Peyer's patch (tissue), 4 donors: Measurements from ENCODE around the gene HAND1. TPM values are rescaled to one million over a fixed set of nuclear protein-coding genes. Genes with fewer than 3 reads are reported as not detected.

Experiments used
- DNase-seq, 3 donors: peaks; one replicate each; pipeline ENCODE4 v3.0.0-alpha.2; 2017 to 2019
- H3K27ac ChIP-seq, 4 donors: fragments of 200-600 bp; sonication (generic); one replicate each; pipeline ENCODE4 v1.5.1; 2016 to 2019
- H3K27me3 ChIP-seq, 2 donors: fragments of 200-600 bp; sonication (generic); one replicate each; pipeline ENCODE4 v1.5.1; 2019
- H3K36me3 ChIP-seq, 3 donors: fragments of 200-600 bp; sonication (generic); one replicate each; pipeline ENCODE4 v1.5.1; 2016 to 2019
- H3K4me1 ChIP-seq, 4 donors: fragments of 200-600 bp; sonication (generic); one replicate each; pipeline ENCODE4 v1.5.1; 2016 to 2019
- H3K4me3 ChIP-seq, 4 donors: fragments of 200-600 bp; sonication (generic); 1 replicate in 3 of 4; 2 replicates in 1 of 4; pipeline ENCODE4 v1.5.1; 2016 to 2019; ENCODE audit warnings: mild to moderate bottlenecking in 1 of 4
- H3K9me3 ChIP-seq, 4 donors: fragments of 200-600 bp; sonication (generic); one replicate each; pipeline ENCODE4 v1.5.1; 2016 to 2019; ENCODE audit warnings: mild to moderate bottlenecking in 1 of 4
- CTCF ChIP-seq, 6 experiments: fragments of 450-650 bp in 4 of 6; fragments of 200-600 bp in 2 of 6; sonication (generic) in 1 of 6; IDR thresholded peaks; one replicate each; pipeline ENCODE4 v1.5.1; 2017 to 2019; ENCODE audit warnings: antibody characterized with exemption in 6 of 6, mild to moderate bottlenecking in 3 of 6, moderate library complexity in 1 of 6
- POLR2A ChIP-seq, 2 donors: fragments of 450-650 bp; IDR thresholded peaks; one replicate each; pipeline ENCODE4 v1.5.1; 2017; ENCODE audit warnings: antibody characterized with exemption in 2 of 2, mild to moderate bottlenecking in 2 of 2, moderate library complexity in 2 of 2
- total RNA-seq, 4 donors: library from RNA; depleted of rRNA; stranded (reverse); fragments of >200 nt; gene quantifications; one replicate each; pipeline ENCODE4 v1.1.0, GENCODE V29; 2016

HAND1 gene
- total RNA-seq, 4 donors from 2014 or later, result 0.54 to 1.8 TPM; not detected in 2

- Histone ChIP-seq H3K9me3 (no peaks in the 10 kb centered on the region), H3K4me1 (peaks cover 0 to 5% (median 0%) of the 10 kb centered on the region in 4 donors), H3K36me3 (peaks cover 0 to under 1% (median 0%) of the 10 kb centered on the region in 3 donors), H3K4me3 (no peak overlapping the region), H3K27me3 (no peaks in the 10 kb centered on the region), H3K27ac (no peak overlapping the region)
- TF ChIP-seq CTCF (IDR thresholded peaks at IDR 0.05) (no peak), POLR2A (IDR thresholded peaks at IDR 0.05) (no peak)
- DNase-seq, result no peak
These were observed 11.4 kb downstream of the HAND1 start for GRCh38 chr5:154466671-154467070.

GRCh38 chr5:154466147-154466546 lies 11.9 kb downstream of the HAND1 start:
- peaks cover 0 to 3% (median 0%) of the 10 kb centered on the region in 3 donors for H3K36me3 ChIP-seq
- H3K9me3 ChIP-seq, result no peaks in the 10 kb centered on the region
- H3K4me3 ChIP-seq, result no peak overlapping the region
- peaks cover 0 to 5% (median 0%) of the 10 kb centered on the region in 4 donors for H3K4me1 ChIP-seq
- no peaks in the 10 kb centered on the region for H3K27me3 ChIP-seq
- no peak for TF ChIP-seq POLR2A (IDR thresholded peaks at IDR 0.05)
- TF ChIP-seq CTCF (IDR thresholded peaks at IDR 0.05), result no peak
- peak in 2 of 3 donors; percentile 68 to 75 for DNase-seq
- H3K27ac ChIP-seq, result peak overlapping the region in 1 of 4 donors; percentile 52

GRCh38 chr5:154465169-154465568 lies 12.9 kb downstream of the HAND1 start:
- Histone ChIP-seq H3K27me3 (no peaks in the 10 kb centered on the region), H3K4me1 (peaks cover 0 to 5% (median 0%) of the 10 kb centered on the region in 4 donors), H3K4me3 (no peak overlapping the region), H3K36me3 (peaks cover 0 to 3% (median 0%) of the 10 kb centered on the region in 3 donors), H3K27ac (no peak overlapping the region), H3K9me3 (no peaks in the 10 kb centered on the region)
- TF ChIP-seq POLR2A (IDR thresholded peaks at IDR 0.05), result no peak
- TF ChIP-seq CTCF (IDR thresholded peaks at IDR 0.05), result no peak
- DNase-seq, result peak in 1 of 3 donors; percentile 60

- TF ChIP-seq CTCF (IDR thresholded peaks at IDR 0.05) (no peak), POLR2A (IDR thresholded peaks at IDR 0.05) (no peak)
- H3K4me1 ChIP-seq, result peaks cover 0 to 5% (median 0%) of the 10 kb centered on the region in 4 donors
- no peak overlapping the region for H3K27ac ChIP-seq
- H3K36me3 ChIP-seq, result peaks cover 0 to 4% (median 0%) of the 10 kb centered on the region in 3 donors
- H3K4me3 ChIP-seq, result no peak overlapping the region
- DNase-seq, result no peak
- no peaks in the 10 kb centered on the region for H3K27me3 ChIP-seq
- H3K9me3 ChIP-seq, result no peaks in the 10 kb centered on the region
These were observed 13.6 kb downstream of the HAND1 start for GRCh38 chr5:154464438-154464837.

GRCh38 chr5:154461531-154461930 lies 16.5 kb downstream of the HAND1 start:
- no peaks in the 10 kb centered on the region for H3K27me3 ChIP-seq
- no peak overlapping the region for H3K27ac ChIP-seq
- DNase-seq, result no peak
- no peak overlapping the region for H3K4me3 ChIP-seq
- TF ChIP-seq CTCF (IDR thresholded peaks at IDR 0.05) (peak in 1 of 6 experiments; percentile 11), POLR2A (IDR thresholded peaks at IDR 0.05) (no peak)
- peaks cover 0 to under 1% (median 0%) of the 10 kb centered on the region in 4 donors for H3K4me1 ChIP-seq
- H3K9me3 ChIP-seq, result no peaks in the 10 kb centered on the region
- peaks cover 0 to 33% (median 0%) of the 10 kb centered on the region in 3 donors for H3K36me3 ChIP-seq

GRCh38 chr5:154460172-154460571 lies 17.9 kb downstream of the HAND1 start:
- H3K36me3 ChIP-seq, result peaks cover 0 to 47% (median 0%) of the 10 kb centered on the region in 3 donors
- H3K27ac ChIP-seq, result no peak overlapping the region
- DNase-seq, result no peak
- H3K4me3 ChIP-seq, result no peak overlapping the region
- no peaks in the 10 kb centered on the region for H3K27me3 ChIP-seq
- H3K9me3 ChIP-seq, result no peaks in the 10 kb centered on the region
- TF ChIP-seq CTCF (IDR thresholded peaks at IDR 0.05) (no peak), POLR2A (IDR thresholded peaks at IDR 0.05) (no peak)
- H3K4me1 ChIP-seq, result no peaks in the 10 kb centered on the region
